H9 (cell line): ENCODE measurements around the gene ADAT2. TPM values are rescaled to one million over a fixed set of nuclear protein-coding genes. Genes with fewer than 3 reads are reported as not detected.

Experiments
- DNase-seq: peaks from one replicate; pipeline ENCODE4 v3.0.0-alpha.2; 2017
- H2AFZ ChIP-seq: one replicate; pipeline ENCODE4 v1.6.1; 2013; ENCODE audit warnings: mild to moderate bottlenecking, low read length, control low read depth, moderate library complexity
- H2AK5ac ChIP-seq: 2 replicates; pipeline ENCODE4 v1.6.1; 2013; ENCODE audit warnings: low read length, control low read depth, mixed read lengths; ENCODE audit not compliant: insufficient read length
- H2BK120ac ChIP-seq: one replicate; pipeline ENCODE4 v1.6.1; 2013; ENCODE audit warnings: low read depth, mild to moderate bottlenecking, low read length, control low read depth, inconsistent platforms; ENCODE audit not compliant: poor library complexity, severe bottlenecking
- H2BK12ac ChIP-seq: 2 replicates; pipeline ENCODE4 v1.6.1; 2013; ENCODE audit warnings: low read length, control low read depth, mixed read lengths, low read depth; ENCODE audit not compliant: insufficient read length
- H2BK15ac ChIP-seq: 2 replicates; pipeline ENCODE4 v1.6.1; 2013; ENCODE audit warnings: low read depth, low read length, control low read depth
- H2BK20ac ChIP-seq: one replicate; pipeline ENCODE4 v1.6.1; 2013; ENCODE audit warnings: low read depth, mild to moderate bottlenecking, low read length, control low read depth, inconsistent platforms; ENCODE audit not compliant: poor library complexity, severe bottlenecking
- H2BK5ac ChIP-seq: 2 replicates; pipeline ENCODE4 v1.6.1; 2013; ENCODE audit warnings: low read length, control low read depth, mixed read lengths; ENCODE audit not compliant: insufficient read length
- H3K14ac ChIP-seq: 2 replicates; pipeline ENCODE4 v1.6.1; 2013; ENCODE audit warnings: low read length, control low read depth; ENCODE audit not compliant: insufficient read depth
- H3K18ac ChIP-seq: 2 replicates; pipeline ENCODE4 v1.6.1; 2013; ENCODE audit warnings: low read depth, mild to moderate bottlenecking, mixed read lengths, low read length, control low read depth; ENCODE audit not compliant: insufficient read length
- H3K23ac ChIP-seq: 2 replicates; pipeline ENCODE4 v1.6.1; 2013; ENCODE audit warnings: low read length, control low read depth, mixed read lengths, low read depth; ENCODE audit not compliant: insufficient read length
- H3K23me2 ChIP-seq: 2 replicates; pipeline ENCODE4 v1.6.1; 2013; ENCODE audit warnings: low read depth, mild to moderate bottlenecking, mixed read lengths, low read length, control low read depth; ENCODE audit not compliant: insufficient read length, poor library complexity, severe bottlenecking
- H3K27ac ChIP-seq: 2 replicates; pipeline ENCODE4 v1.5.1; 2013; ENCODE audit warnings: low read length, control low read depth, mixed read lengths, low read depth; ENCODE audit not compliant: insufficient read length
- H3K27me3 ChIP-seq: 2 replicates; pipeline ENCODE4 v1.6.1; 2013; ENCODE audit warnings: low read length, control low read depth, inconsistent platforms; ENCODE audit not compliant: insufficient read depth
- H3K4ac ChIP-seq: 2 replicates; pipeline ENCODE4 v1.6.1; 2013; ENCODE audit warnings: low read depth, mild to moderate bottlenecking, control low read depth, inconsistent platforms, low read length, moderate library complexity
- H3K4me1 ChIP-seq: 2 replicates; pipeline ENCODE4 v1.6.1; 2013; ENCODE audit warnings: low read length, control low read depth, inconsistent platforms; ENCODE audit not compliant: insufficient read depth
- H3K4me2 ChIP-seq: 2 replicates; pipeline ENCODE4 v1.6.1; 2013; ENCODE audit warnings: low read length, control low read depth, mixed read lengths; ENCODE audit not compliant: insufficient read length, insufficient read depth
- H3K56ac ChIP-seq: 2 replicates; pipeline ENCODE4 v1.6.1; 2013; ENCODE audit warnings: low read depth, mild to moderate bottlenecking, mixed read lengths, low read length, control low read depth; ENCODE audit not compliant: insufficient read length
- H3K79me1 ChIP-seq: 2 replicates; pipeline ENCODE4 v1.6.1; 2013; ENCODE audit warnings: low read depth, mild to moderate bottlenecking, moderate library complexity, low read length, control low read depth, inconsistent platforms; ENCODE audit not compliant: insufficient read depth, poor library complexity, severe bottlenecking
- H3K79me2 ChIP-seq: 2 replicates; pipeline ENCODE4 v1.6.1; 2013; ENCODE audit warnings: low read length, control low read depth, inconsistent platforms; ENCODE audit not compliant: insufficient read depth
- H3K9ac ChIP-seq: 2 replicates; pipeline ENCODE4 v1.6.1; 2013; ENCODE audit warnings: low read length, control low read depth, mixed read lengths; ENCODE audit not compliant: insufficient read length; ENCODE audit errors: extremely low read depth
- H3K9me3 ChIP-seq: one replicate; pipeline ENCODE4 v1.6.1; 2013; ENCODE audit warnings: low read depth, low read length, inconsistent platforms; ENCODE audit not compliant: control insufficient read depth
- H3T11ph ChIP-seq: one replicate; pipeline ENCODE4 v1.6.1; 2013; ENCODE audit warnings: mild to moderate bottlenecking, low read length, control low read depth, inconsistent platforms
- H4K20me1 ChIP-seq: one replicate; pipeline ENCODE4 v1.6.1; 2013; ENCODE audit not compliant: control insufficient read depth, insufficient read length, insufficient read depth
- H4K5ac ChIP-seq: 2 replicates; pipeline ENCODE4 v1.6.1; 2013; ENCODE audit warnings: low read depth, mild to moderate bottlenecking, mixed read lengths, low read length, control low read depth; ENCODE audit not compliant: insufficient read length
- H4K8ac ChIP-seq: replicated peaks from 2 replicates; pipeline ENCODE4 v1.6.1; 2013; ENCODE audit warnings: low read length, control low read depth, mixed read lengths, low read depth; ENCODE audit not compliant: insufficient read length
- H4K91ac ChIP-seq: 2 replicates; pipeline ENCODE4 v1.6.1; 2013; ENCODE audit warnings: low read depth, mild to moderate bottlenecking, moderate library complexity, mixed read lengths, low read length, control low read depth; ENCODE audit not compliant: insufficient read length
- H3K27ac Mint-ChIP-seq, 3 experiments: 2 replicates in 2 of 3; 3 replicates in 1 of 3; pipeline ENCODE4 v1.8.0; 2020 to 2021; ENCODE audit warnings: mixed read lengths in 3 of 3, mild to moderate bottlenecking in 1 of 3, moderate library complexity in 1 of 3
- H3K27me3 Mint-ChIP-seq: 2 replicates; pipeline ENCODE4 v1.8.0; 2021; ENCODE audit warnings: low read depth, mild to moderate bottlenecking, moderate library complexity, mixed read lengths
- H3K36me3 Mint-ChIP-seq, 3 experiments: 2 replicates in 2 of 3; 3 replicates in 1 of 3; pipeline ENCODE4 v1.8.0; 2020 to 2021; ENCODE audit warnings: low read depth in 3 of 3, mixed read lengths in 3 of 3; ENCODE audit not compliant: insufficient read depth in 1 of 3
- H3K4me1 Mint-ChIP-seq, 2 experiments: 2 replicates each; pipeline ENCODE4 v1.8.0; 2020; ENCODE audit warnings: mixed read lengths in 2 of 2
- H3K4me3 Mint-ChIP-seq, 2 experiments: 2 replicates in 1 of 2; 3 replicates in 1 of 2; pipeline ENCODE4 v1.8.0; 2020 to 2021; ENCODE audit warnings: mild to moderate bottlenecking in 2 of 2, mixed read lengths in 2 of 2, moderate library complexity in 1 of 2
- H3K9me3 Mint-ChIP-seq, 2 experiments: 2 replicates in 1 of 2; 3 replicates in 1 of 2; pipeline ENCODE4 v1.8.0; 2020; ENCODE audit warnings: mild to moderate bottlenecking in 2 of 2, mixed read lengths in 2 of 2, moderate library complexity in 1 of 2
- CTCF ChIP-seq: fragments of 200-600 bp; sonication (generic); conservative IDR thresholded peaks from 3 replicates; pipeline ENCODE4 v1.8.0; 2021; ENCODE audit warnings: antibody characterized with exemption, mild to moderate bottlenecking
- WGBS: extraction: QIAGEN DNeasy Blood & Tissue Kit; methylation state at CpG from one replicate; pipeline ENCODE4 v1.1.7; 2013; ENCODE audit warnings: missing lambda C conversion rate, low lambda C conversion rate, mixed read lengths; ENCODE audit not compliant: insufficient read length; ENCODE audit errors: extremely low coverage; 5-methylcytosine and 5-hydroxymethylcytosine counted together
- total RNA-seq: library from RNA; stranded (reverse); gene quantifications from 2 replicates; pipeline ENCODE4 v1.2.1, GENCODE V29; 2021

The ADAT2 gene
- total RNA-seq, 1 experiment from 2014 or later = 11.3 TPM

- H3K4me1 Mint-ChIP-seq = no peaks in the 10 kb centered on the region
These were observed 40.3 kb upstream of the ADAT2 start for GRCh38 chr6:143490775-143491174.

More at GRCh38 chr6:143490775-143491174, 40.3 kb upstream of the ADAT2 start:
- Mint-ChIP-seq H3K27me3 (no peaks in the 10 kb centered on the region), H3K4me3 (no peak overlapping the region), H3K9me3 (no peaks in the 10 kb centered on the region), H3K36me3 (peaks cover 0 to 20% (median 0%) of the 10 kb centered on the region in 3 experiments; a peak in 2 of 7 replicates), H3K27ac (peak overlapping the region in 2 of 3 experiments; percentile 2 to 18; a peak in 3 of 7 replicates)
- Histone ChIP-seq H2BK20ac (no peak overlapping the region), H3K18ac (no peak overlapping the region), H4K20me1 (no peaks in the 10 kb centered on the region), H2AFZ (no peak overlapping the region), H2BK15ac (no peak overlapping the region), H3K4me1 (no peaks in the 10 kb centered on the region), H3K79me2 (no peaks in the 10 kb centered on the region), H2BK5ac (no peak overlapping the region), H3T11ph (no peak overlapping the region), H3K4ac (no peak overlapping the region), H3K4me2 (no peak overlapping the region), H3K23ac (no peak overlapping the region), H3K23me2 (no peaks in the 10 kb centered on the region), H2AK5ac (no peak overlapping the region), H3K27me3 (no peaks in the 10 kb centered on the region), H4K5ac (no peak overlapping the region), H4K8ac (no peak overlapping the region), H3K9ac (no peak overlapping the region), H4K91ac (no peak overlapping the region), H3K27ac (no peak overlapping the region), H3K56ac (no peak overlapping the region), H2BK12ac (no peak overlapping the region), H3K14ac (no peak overlapping the region), H3K79me1 (no peaks in the 10 kb centered on the region), H3K9me3 (no peaks in the 10 kb centered on the region), H2BK120ac (no peak overlapping the region)
- no peak for TF ChIP-seq CTCF
- no peak for DNase-seq
- no CpG with 5 or more reads among the region's 8 CpGs for WGBS
